HG03439 (cell line): ENCODE data around the gene BTBD2.

Source experiments
- ATAC-seq: cut with Tn5 transposase; IDR thresholded peaks from one replicate; pipeline ENCODE4 v1.9.1; 2021; ENCODE audit warnings: mild to moderate bottlenecking, moderate library complexity; ENCODE audit not compliant: unreplicated experiment

The BTBD2 gene

DNA sequence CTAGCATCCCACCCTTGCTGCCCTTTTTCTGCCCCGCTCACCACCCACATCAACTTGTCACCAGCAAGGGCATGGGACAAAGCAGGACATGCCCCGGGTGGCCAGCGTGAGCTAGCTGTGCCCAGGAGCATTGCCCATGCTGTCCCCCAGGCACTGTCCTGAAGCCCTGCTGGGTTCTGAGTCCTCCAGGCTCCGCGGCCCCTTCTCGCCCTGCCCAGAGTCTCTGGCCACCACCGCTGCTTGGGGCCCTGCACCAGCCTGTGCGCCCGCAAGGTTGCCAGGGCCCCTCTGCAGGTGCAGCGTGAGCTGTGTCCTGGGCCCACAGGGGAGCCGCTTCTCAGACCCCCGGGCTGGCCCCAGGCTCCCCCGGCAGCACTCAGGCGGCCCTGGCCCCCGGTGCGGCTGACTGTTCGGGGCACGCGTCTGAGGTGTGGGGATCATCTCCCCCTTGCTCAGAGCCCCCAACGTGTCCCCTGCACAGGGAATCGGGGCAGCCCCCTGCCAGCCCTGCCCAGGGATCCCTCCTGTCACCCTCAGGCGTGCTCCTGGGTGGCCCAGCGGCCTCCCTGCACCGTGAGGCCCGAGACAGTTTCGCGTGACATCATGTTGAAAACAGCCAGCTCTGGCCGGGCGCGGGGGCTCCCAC is 70.5 kb downstream of the BTBD2 start:
- ATAC-seq = no peak

DNA sequence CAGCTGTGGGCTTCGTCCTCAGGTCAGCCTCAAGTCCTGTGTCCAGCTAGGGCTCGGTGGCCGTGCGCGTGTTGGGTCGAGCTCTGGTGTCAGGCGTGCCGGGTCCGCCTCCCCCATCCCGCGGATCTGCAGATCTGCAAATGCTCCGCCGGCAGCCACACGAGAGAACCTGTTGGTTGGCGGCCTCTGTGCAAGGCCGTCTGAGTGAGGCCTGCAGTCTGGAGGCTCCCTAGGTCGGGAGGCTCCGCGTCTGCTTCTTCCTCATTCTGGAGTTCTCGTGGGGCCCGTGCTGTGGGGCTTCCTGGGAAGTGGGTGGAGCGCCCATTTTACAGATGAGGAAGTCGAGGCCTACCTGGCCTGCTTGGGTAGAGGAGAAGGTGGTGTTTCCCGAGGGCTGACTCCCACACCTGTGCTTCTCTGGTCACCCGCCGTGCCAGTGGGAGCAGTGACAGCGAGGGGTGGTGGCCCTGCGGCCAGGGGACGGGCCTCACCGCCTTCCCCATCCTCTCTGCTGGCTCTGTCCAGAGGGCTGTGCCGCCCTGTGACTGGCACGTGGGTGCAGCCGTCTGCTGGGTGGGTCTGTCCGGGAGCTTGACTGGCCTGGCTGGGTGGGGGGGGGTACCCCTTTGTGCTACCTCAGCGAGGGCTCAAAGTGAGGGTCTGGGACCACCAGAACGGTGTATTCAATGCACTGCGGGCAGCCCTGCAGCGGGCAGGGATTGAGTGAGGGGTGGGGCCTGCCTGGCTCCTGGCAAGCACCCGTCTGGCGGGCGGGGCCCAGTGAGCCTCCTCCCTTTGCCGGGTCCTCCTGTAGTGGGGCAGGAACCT is 71.2 kb downstream of the BTBD2 start:
- ATAC-seq = no peak

- no peak for ATAC-seq
These were observed 71.8 kb downstream of the BTBD2 start for GRCh38 chr19:1943661-1944087.

DNA sequence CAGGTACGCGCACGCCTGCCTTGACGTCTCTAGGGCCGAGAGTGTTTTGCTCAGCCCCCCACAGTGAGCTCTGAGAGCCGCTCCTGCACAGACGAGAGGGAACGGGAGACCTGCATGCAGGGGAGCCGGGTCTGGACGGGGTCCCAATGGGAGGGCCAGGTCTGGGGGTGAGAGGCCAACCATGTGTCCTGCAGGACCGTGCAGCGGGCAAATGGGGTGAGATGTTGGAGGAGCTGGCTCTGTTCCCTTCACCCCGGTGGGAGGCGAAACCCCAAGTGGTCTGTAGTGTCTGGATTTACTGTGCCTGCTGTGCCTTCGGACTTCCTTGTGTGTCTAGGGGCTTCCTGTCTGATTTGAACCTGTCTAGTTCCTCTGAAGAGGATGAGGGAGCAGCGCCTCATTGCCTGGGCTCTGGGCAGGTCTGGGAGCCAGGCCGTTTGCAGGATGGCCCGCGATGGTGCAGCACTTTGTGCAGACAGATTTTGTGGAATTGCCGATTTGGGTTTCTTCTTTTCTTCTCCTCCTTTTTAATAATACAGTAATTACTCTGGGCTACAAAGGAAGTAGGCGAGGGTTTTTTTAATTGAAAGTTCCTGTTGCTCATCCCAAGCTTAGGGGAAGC is 72.5 kb downstream of the BTBD2 start:
- no peak for ATAC-seq

DNA sequence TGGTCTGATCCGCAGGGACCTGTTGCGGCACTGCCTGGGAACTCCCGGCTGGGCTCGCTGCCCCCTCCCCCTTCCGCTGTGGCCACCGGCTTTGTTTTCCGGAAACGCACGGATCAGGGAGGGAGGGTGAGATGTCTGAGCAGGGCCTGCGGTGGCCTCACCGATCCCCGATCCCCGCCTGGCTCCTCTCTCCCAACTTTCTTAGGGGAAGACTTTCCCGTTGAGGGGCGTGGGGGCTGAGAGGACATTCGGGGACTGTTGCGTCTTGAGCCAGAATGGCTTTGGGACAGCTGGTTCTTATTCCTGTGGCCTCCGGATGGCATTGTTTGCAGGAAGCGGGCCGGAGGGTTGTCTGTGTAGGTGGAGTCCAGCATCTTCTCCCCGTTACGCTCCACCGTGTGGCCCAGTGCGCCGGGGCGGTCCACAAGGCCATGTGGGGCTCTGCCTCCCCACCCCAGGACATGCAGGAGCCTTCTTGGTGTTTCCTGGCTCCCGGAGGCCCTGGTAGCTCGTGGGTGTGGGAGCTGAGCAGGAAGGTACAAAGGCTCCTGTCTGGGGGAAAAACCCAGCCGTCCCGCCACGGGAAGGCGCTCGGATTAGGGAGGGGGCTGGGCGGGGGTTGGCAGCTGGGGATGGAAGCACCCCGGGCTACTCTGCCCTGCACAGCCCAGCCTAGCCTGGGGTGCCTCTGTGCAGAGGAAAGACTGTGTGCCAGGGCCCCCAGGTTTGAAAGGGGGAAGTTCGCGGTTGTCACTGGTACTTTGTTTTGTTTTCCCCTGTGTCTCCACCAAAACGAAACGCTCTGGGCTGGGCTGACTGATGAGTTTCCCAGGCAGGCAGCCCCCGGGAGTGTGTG is 73.2 kb downstream of the BTBD2 start:
- ATAC-seq = peak; percentile 34

DNA sequence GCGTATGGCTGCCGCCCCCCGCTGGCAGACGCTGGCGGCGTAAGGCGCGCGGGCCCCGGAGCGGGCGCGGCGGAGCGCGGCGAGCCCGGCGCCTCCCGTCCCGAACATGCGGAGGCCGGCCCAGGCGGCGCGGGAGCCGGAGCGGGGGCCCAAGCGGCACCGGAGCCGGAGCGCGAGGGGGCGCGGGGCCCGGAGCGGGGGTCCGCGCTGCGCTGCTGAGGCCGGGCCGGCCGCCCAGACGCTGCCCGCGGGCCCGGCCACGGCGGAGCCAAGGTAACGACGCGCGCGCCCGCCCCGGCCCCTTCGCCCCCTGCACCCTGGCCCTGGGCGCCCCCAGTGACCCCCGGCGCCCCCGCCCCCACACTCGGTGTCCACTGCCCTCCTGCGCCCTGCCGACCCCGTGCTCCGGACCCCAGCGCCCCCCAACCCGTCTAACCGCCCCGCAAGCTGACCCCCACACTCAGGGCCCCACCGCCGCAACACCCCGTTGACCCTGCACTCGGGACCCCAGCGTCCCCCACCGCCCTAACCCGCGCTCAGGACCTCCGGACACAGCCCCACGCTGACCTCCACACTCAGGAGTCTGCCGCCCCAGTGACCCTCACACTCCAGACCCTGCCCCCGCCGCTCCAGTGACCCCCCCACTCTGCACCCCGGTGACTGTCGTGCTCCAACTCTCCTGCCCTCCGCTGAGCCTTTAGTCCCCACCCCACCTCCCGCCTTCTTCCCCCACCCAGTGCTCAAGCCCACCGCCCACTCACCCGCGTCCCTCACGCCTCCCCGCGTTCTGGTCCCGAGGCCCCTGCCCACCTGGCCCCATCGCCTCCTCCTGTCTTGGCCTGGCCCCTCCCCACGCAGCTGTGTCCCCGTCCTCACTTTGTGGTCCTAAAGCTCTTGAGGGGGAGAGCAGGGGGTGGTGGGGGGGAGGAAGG is 74.1 kb downstream of the BTBD2 start, which contains the start of gene CSNK1G2:
CSNK1G2 (plus strand) TSS at position 27 of the 932 bp plus-strand sequence. CDS start 28,601 bp downstream, outside the sequence.
- ATAC-seq = no peak

DNA sequence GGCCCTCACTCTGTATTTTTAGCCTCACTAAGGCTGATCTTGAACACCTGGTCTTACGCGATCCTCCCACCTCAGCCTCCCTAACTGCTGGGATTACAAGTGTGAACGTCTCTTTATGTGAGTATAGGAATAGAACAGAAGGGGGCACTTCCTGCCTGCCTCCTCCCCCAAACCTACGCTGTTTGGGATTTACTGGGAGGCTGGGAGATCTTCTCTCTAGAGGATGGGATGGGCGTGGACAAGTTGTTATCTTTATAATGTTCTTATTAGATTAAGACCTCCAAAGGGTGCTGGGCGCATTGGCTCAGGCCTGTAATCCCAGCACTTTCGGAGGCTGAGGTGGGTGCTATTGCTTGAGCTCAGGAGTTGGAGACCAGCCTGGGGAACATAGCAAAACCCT is 77.4 kb downstream of the BTBD2 start:
- no peak for ATAC-seq

DNA sequence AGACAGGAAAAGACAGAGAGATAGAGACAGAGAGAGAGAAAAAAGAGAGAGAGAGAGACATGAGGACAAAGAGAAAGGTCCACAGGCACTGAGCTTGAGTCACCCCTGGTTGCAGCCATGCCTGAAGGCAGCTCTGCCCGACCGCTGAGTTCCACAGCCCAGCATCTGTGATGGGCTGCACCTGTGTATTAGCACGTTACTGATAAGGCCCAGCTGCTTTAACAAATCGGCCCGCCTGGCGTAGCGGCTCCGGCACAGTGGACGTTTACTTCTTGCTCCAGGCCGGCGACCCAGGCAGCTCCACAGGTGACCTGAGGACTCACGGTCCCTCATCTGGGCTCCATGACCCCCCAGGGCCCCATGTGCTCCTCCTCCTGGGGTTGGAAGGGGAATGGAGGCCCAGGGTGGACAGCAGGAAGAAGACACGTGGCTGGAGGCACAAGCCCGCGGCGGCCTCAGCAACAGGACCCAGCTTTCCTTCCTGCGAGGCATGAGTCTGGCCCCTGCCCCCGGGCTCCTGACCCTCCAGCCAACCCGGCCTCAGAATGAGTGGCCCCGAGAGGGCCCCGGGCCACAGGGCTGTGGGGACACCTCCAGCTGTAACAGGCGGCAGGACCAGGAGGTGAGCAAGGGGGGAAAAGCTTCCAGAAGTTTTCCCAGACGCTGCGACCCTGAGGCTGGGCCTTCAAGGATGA is 78.5 kb downstream of the BTBD2 start:
- no peak for ATAC-seq

- no peak for ATAC-seq
These were observed 79.1 kb downstream of the BTBD2 start for GRCh38 chr19:1936430-1936829.

- ATAC-seq = no peak
These were observed 79.9 kb downstream of the BTBD2 start for GRCh38 chr19:1935484-1936208.
